Activated naive CD8-positive, alpha-beta T cell treated with anti-CD3 and anti-CD28 coated beads, Interleukin-2, amount 50 U/mL, for 16 hours (primary cell): Measurements from ENCODE around the gene PIBF1.
"Not testable (repeated sequence)": the region's sequence is repeated elsewhere in the genome, so short reads cannot be mapped to it uniquely, and the experiment has no call there.

Experiments used
- DNase-seq: peaks from one replicate; pipeline ENCODE4 v3.0.0-alpha.2; 2020; ENCODE audit warnings: low read depth, low spot score

Gene PIBF1

DNA sequence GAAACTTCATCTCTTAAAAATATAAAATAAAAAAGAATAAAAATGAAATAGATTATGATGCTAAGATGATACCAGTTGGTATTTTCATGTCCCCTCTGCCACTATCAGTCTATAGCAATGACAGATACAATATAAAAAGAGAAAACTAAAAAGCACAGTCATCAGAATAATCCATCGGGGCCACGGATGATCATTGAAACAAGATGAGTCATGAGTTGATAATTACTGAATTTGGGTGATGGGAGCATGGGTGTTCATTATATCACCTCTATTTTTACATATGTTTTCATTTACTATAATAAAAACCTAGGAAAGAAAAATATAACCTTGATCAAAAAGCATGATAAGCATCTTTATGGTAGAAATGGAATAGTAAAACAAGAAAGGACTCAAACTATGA is 41.1 kb downstream of the PIBF1 start:
- DNase-seq = no peak

DNA sequence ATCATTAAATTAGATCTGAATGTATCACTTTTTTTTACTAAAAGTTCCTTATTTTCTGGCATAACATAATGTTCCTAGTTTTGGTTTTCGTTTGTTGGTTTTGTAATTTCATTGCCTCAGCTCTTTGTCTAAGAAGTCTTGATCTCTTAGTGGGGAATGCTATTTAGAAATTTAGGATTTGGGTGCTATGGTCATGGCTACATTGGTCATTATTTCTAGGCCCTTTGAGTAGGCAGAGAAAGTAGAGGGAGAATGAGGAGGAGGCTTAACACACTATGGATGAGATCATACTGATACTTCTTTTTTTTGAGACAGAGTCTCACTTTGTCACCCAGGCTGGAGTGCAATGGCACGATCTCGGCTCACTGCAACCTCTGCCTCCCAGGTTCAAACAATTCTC is 41.8 kb downstream of the PIBF1 start:
- no peak for DNase-seq

DNA sequence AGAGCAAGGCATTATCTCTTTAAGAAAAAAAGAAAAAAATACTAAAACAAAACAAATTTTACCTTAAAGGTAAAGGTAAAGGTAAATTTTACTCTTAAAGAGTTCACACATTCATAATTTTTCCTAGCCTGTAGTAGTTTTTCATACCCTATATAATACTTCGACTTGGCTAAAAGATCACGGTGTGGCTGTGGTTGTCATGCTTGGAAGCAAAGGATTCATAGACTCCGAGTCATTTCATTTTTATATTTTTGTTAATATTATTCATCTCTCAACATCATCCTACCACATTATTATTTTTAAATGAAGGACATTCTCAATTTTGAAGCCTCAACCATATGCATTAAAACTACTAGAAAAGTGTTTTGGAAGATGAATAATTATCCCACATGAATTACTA is 52.7 kb downstream of the PIBF1 start:
- no peak for DNase-seq

GRCh38 chr13:72839831-72840426 is 58.0 kb downstream of the PIBF1 start:
- no peak for DNase-seq

GRCh38 chr13:72842991-72843390 is 61.1 kb downstream of the PIBF1 start:
- DNase-seq = no peak

DNA sequence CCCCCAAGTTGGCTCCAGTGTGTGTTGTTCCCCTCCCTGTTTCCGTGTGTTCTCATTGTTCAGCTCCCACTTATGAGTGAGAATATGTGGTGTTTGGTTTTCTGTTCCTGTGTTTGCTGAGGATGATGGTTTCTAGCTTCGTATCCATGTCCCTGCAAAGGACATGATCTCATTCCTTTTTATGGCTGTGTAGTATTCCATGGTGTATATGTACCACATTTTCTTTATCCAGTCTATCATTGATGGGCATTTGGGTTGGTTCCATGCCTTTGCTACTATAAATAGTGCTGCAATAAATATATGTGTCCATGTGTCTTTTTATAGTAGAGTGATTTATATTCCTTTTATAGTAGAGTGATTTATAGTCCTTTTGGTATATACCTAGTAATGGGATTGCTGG is 63.2 kb downstream of the PIBF1 start:
- not testable (repeated sequence) for DNase-seq

- no peak for DNase-seq
These were observed 67.6 kb downstream of the PIBF1 start for GRCh38 chr13:72849571-72849970.

DNA sequence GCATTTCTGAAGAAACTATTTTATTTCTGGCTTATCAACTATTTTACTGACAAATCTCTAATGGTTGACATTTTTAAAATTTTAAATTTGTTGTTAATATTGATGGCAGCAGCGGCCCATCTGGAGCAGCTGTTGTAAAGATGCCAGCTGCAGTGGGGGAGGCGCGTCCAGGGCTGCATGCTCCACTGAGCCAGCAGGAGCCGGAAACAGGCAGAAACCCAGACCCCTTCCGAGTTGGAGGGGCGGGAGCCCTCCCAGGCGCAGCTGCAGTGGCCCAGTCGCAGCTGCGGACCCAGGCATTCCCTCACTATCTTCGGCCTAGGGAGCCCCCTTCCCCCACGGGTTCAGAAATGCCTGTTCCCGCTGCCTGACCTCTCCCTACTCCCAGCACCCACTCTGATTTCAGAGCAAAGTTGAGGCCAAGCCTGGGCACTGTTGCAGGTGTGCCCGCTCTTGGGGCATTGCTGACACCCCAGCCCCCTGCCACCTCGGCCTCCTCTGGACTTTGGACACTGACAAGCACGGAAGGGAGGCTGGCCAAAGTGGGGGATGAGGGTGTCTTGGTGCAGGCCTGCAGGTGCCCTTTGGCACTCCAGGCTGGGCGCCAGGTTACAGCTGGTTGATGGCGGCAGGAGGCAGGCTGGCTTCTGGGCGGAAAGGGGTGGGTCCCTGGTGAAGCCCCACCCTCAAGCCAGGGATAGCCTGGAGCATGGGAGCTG is 69.2 kb downstream of the PIBF1 start:
- DNase-seq = no peak

GRCh38 chr13:72851678-72852014 is 69.7 kb downstream of the PIBF1 start:
- no peak for DNase-seq

DNA sequence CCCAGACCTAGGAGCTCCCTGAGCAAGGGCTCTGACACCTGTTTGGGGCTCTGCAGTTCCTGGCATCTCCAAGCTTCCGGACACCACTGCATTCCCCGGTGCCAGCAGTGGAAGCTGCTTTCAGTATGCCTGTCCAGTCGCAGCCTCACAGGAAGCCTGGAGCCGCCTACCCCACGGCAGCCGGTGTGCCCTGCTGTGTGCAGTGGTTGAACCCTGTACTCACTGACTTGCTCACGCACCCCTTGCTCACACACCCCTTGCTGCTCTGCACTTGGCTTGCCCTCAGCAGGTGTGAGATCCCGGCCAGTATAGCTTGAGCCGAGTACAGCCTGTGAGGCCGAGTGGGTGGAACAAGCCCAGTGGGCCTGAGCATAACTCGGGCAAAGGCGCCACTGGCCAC is 70.3 kb downstream of the PIBF1 start:
- no peak for DNase-seq

DNA sequence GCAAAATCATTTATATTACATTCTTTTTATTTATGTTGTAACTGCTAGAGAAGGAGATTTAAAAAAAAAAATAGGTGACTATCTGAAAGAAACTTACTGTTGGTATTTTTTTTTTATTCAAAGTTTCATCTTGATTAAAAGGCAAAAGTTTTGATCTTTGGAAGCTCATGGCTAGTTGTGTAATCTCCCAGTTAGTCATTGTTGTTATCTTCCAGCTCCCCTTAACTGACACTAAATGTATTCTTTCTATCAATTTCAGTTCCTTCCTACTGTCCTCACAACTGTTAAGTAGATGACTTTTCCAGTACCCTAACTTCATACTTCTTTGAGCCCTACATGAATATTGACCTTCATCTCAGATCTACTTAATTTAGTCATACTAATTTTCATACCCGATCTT is 71.1 kb downstream of the PIBF1 start:
- DNase-seq = no peak

GRCh38 chr13:72864142-72865011 is 82.4 kb downstream of the PIBF1 start:
- DNase-seq = no peak

DNA sequence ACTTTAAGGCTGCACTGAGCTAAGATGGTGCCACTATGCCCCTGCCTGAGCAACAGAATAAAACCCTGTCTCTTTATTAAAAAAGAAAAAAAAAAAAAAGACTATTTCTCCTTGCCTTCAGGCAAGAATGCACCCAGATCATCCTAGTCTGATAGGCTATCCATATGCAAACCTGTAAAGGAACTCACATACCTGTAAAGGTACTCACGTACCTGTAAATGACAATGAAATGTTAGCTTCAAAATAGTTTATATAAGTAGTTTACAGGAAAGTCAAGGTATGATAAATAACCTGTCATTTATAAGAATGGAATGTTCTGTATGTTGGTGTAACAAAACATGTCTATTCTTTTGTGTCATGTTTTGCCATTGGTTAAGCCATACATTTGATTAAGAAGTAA is 86.3 kb downstream of the PIBF1 start:
- DNase-seq = no peak

DNA sequence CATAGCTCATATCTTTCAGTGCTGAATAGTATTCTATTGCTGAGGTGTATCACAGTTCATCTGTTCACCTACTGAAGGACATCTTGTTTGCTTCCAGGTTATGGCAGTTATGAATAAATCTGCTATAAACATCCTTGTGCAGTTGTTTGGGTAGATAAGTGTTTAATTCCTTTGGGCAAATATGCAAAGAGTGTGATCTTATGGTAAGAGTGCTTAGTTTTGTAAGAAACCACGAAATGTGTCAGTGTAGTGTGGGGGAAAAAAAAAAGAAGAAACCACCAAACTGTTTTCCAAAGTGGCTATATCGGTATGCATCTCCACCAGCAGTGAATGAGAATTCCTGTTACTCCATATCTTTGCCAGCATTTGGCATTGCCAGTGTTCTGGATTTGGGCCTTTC is 93.3 kb downstream of the PIBF1 start:
- DNase-seq = no peak

DNA sequence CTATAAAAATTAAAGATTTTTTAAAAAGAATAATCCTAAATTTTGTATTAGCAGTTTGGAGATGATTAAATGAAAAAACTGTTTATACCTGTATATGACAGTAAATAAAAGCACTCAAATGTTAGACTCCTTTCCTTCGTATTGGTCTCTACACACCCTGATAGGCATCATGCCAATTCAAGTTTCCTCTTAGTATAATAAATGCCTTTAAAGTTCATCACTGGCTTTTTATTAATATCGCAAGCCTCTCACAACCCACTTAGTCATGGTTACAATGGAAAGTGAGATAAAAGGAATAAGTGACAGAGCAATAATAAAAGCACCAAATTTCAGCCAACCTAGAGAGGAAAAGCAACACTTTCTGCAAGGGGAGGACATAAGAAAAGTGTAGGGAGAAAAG is 102.2 kb downstream of the PIBF1 start:
- no peak for DNase-seq

DNA sequence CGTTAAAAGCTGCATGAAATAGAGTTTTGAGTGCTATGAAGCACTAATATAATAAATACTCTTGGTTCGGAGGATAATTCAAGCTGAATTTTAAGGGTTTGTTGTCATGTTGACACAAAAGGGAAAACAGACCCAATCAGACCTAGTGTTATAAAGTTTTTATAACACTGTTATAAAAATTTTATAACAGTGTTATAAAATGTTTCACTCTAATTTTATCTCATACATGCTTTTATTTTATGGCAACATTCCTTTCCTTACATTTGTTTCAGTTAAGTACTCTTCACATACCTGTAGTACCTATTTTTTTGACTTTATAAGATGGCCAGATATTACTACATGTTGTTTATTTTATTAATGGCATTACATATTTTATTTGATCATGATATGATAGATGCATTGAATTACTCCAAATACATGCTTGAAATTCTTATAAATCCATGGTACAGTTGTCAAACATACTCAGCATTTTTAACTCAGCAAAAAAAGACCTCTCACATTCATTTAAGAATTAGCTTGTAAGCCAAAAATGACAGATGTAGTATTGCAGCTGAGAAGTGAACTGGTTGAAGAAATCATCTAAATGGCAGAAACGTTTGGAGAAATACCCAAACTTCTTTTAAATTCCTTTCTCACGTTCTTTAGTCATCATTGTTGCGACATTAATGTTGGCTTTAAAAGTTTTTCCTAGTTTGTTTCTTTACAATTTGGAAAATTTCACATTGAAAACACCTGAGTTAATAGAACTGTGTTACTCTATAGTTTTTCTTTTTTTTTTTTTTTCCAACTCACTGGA is 104.5 kb downstream of the PIBF1 start:
- DNase-seq = no peak

DNA sequence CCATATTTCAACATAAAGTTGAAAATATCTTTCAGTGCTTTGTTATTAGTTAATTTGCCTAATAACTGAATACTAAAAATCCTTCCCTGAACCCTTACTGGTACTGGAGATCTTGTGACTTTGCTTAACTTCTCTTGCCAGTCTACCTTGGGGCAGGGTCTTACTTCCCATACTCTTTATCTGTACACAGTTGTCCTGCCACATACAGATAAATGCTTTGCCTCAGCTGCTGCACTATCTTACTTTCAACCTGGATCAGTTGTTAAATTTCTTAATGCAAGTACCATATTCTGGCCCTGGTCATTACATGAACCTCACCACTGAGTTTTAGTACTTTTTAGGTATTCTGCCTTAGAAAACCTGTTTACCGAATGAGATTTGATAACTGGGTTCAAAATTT is 107.6 kb downstream of the PIBF1 start:
- DNase-seq = no peak

GRCh38 chr13:72890546-72890945 is 108.6 kb downstream of the PIBF1 start:
- DNase-seq = no peak

DNA sequence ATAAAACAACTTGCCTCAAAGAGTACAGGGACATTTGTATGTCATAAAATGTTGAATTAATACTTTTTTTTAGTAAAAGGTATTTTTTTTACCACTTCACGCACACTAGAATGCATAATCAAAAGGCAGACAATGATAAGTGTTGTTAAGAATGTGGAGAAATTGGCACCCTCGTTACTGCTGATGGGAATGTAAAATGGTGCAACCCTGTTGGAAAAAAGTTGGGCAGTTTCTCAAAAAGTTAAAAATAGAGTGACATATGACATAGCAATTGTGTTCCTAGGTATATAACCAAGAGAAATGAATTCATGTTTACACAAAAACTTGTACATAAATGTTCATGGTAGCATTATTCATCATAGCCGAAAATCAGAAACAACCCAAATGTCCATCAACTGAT is 109.5 kb downstream of the PIBF1 start:
- no peak for DNase-seq

- DNase-seq = no peak
These were observed 114.9 kb downstream of the PIBF1 start for GRCh38 chr13:72896869-72897268.

GRCh38 chr13:72901546-72901945 is 119.6 kb downstream of the PIBF1 start:
- not testable (repeated sequence) for DNase-seq

DNA sequence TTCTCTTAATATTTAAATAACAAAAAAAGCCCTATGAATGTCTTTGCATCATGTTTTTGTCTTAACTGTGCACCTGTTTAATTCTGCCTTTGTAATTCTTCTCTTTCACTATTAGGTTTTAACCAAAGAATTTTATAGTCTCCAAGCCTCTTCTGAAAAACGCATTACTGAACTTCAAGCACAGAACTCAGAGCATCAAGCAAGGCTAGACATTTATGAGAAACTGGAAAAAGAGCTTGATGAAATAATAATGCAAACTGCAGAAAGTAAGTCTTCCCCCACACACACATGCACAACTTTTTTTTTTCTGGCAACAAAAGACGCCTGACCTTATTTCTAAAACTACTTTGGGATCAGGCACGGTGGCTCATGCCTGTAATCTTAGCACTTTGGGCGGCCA is 126.5 kb downstream of the PIBF1 start:
- no peak for DNase-seq
